Liver (tissue), 3 donors: ENCODE results near the gene ETFDH.

Experiments used
- CTCF ChIP-seq: fragments of 150-350 bp; IDR thresholded peaks from 2 replicates; pipeline ENCODE4 v1.5.1; 2017; ENCODE audit warnings: improper control_type of control experiment, low read depth, low read length; ENCODE audit not compliant: missing input control
- JUND ChIP-seq, 2 donors: IDR thresholded peaks; 2 replicates each; pipeline ENCODE4 v1.6.1; 2016; ENCODE audit warnings: antibody characterized with exemption in 2 of 2
- MAX ChIP-seq: IDR thresholded peaks from 2 replicates; pipeline ENCODE4 v1.6.1; 2016; ENCODE audit warnings: antibody characterized with exemption
- RAD21 ChIP-seq, 2 donors: IDR thresholded peaks; 2 replicates each; pipeline ENCODE4 v1.6.1; 2016; ENCODE audit warnings: antibody characterized with exemption in 2 of 2, mild to moderate bottlenecking in 2 of 2
- REST ChIP-seq: IDR thresholded peaks from 2 replicates; pipeline ENCODE4 v1.6.1; 2016; ENCODE audit warnings: antibody characterized with exemption, mild to moderate bottlenecking
- TAF1 ChIP-seq: conservative IDR thresholded peaks from 2 replicates; pipeline ENCODE4 v1.6.1; 2016; ENCODE audit warnings: antibody characterized with exemption, mild to moderate bottlenecking
- YY1 ChIP-seq: IDR thresholded peaks from 2 replicates; pipeline ENCODE4 v1.6.1; 2016; ENCODE audit warnings: antibody characterized with exemption, mild to moderate bottlenecking
- donor health status: healthy.
- donor health status: healthy.

- TF ChIP-seq YY1 = peak; percentile 96
- TF ChIP-seq JUND (IDR thresholded peaks at IDR 0.05) = peak; percentile 74 to 81
- TF ChIP-seq CTCF = peak; percentile 41
- TF ChIP-seq MAX = peak; percentile 85
- TF ChIP-seq REST = peak; percentile 92
- TF ChIP-seq RAD21 (IDR thresholded peaks at IDR 0.05) = peak in 1 of 2 donors; percentile 33
- TF ChIP-seq TAF1 = peak; percentile 91
Observed at GRCh38 chr4:158671915-158672806, at the start of gene ETFDH.
